WTC11 (cell line): Measurements from ENCODE around the gene ITPK1.

Source experiments
- ATF1 ChIP-seq: sonication (generic); formaldehyde crosslinking; IDR thresholded peaks from 2 replicates; pipeline ENCODE4 v1.8.1; 2023; ENCODE audit warnings: mild to moderate bottlenecking, moderate library complexity, missing genetic modification reagents
- CREB1 ChIP-seq: sonication (generic); formaldehyde crosslinking; IDR thresholded peaks from 2 replicates; pipeline ENCODE4 v1.8.0; 2023; ENCODE audit warnings: mild to moderate bottlenecking, missing genetic modification reagents
- IRF2 ChIP-seq: sonication (generic); formaldehyde crosslinking; IDR thresholded peaks from 2 replicates; pipeline ENCODE4 v1.8.0; 2022; ENCODE audit warnings: low read depth, missing genetic modification reagents, borderline replicate concordance
- PRRX2 ChIP-seq: fragments of 250-450 bp; sonication (Bioruptor Pico); IDR thresholded peaks from 2 replicates; pipeline ENCODE4 v1.8.0; 2021; ENCODE audit warnings: mild to moderate bottlenecking
- SMAD4 ChIP-seq: sonication (generic); formaldehyde crosslinking; IDR thresholded peaks from 2 replicates; pipeline ENCODE4 v1.8.0; 2022; ENCODE audit warnings: mild to moderate bottlenecking, missing genetic modification reagents
- TP53 ChIP-seq: sonication (generic); formaldehyde crosslinking; IDR thresholded peaks from 2 replicates; pipeline ENCODE4 v1.8.1; 2023; ENCODE audit warnings: mild to moderate bottlenecking, missing genetic modification reagents
- ZNF416 ChIP-seq: fragments of 250-450 bp; sonication (Bioruptor Pico); IDR thresholded peaks from 2 replicates; pipeline ENCODE4 v1.9.0; 2021; ENCODE audit warnings: mild to moderate bottlenecking, inconsistent platforms
- TF ChIP-seq, protein P1 (sequence below): fragments of 200-600 bp; IDR thresholded peaks from 2 replicates; pipeline ENCODE4 v1.8.0; 2022; ENCODE audit warnings: antibody characterized with exemption
- TF ChIP-seq, protein P2 (sequence below): sonication (generic); formaldehyde crosslinking; IDR thresholded peaks from 2 replicates; pipeline ENCODE4 v1.8.1; 2023; ENCODE audit warnings: mild to moderate bottlenecking, moderate library complexity, missing genetic modification reagents
- TF ChIP-seq, protein P3 (sequence below): sonication (generic); formaldehyde crosslinking; IDR thresholded peaks from 2 replicates; pipeline ENCODE4 v1.8.1; 2023; ENCODE audit warnings: mild to moderate bottlenecking, missing genetic modification reagents
- TF ChIP-seq, protein P4 (sequence below): sonication (generic); formaldehyde crosslinking; IDR thresholded peaks from 2 replicates; pipeline ENCODE4 v1.8.1; 2022; ENCODE audit warnings: low read depth, missing genetic modification reagents, borderline replicate concordance
- TF ChIP-seq, protein P5 (sequence below): sonication (generic); formaldehyde crosslinking; IDR thresholded peaks from 2 replicates; pipeline ENCODE4 v1.8.1; 2023; ENCODE audit warnings: mild to moderate bottlenecking, missing genetic modification reagents, moderate library complexity

DNA sequence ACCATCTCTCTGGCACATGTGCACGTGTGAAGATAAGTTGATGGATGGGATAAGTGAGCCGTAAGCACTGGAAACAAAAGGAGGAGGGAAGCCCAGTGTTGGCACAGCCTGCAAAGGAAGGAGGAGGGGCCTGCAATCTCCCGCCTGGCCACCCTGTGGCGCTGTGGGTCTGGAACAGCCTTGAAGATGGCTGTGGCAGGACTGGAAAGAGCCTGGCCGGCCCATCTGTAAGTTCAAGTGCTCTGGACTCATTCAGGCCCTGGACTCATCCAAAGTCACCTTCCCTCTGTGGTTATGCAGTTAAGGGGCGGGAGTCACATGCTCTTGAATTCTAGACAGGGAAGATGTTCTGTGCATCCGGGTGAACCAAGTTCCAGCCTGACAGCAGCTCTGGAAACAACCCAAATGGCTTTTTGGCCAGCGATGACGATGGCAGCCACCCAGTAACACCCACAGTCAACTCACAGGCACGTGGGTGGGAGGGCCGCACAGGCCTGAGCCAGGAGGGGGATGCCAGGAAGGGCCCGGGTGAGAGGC is 142.4 kb downstream of the ITPK1 start:
- TF ChIP-seq ATF1 (CRISPR knock-in tag) (no peak), TP53 (CRISPR knock-in tag) (no peak), ZNF416 (no peak), CREB1 (CRISPR knock-in tag) (no peak), IRF2 (no peak), SMAD4 (CRISPR knock-in tag) (no peak), PRRX2 (CRISPR knock-in tag) (no peak)
- TF ChIP-seq, protein P1, sequence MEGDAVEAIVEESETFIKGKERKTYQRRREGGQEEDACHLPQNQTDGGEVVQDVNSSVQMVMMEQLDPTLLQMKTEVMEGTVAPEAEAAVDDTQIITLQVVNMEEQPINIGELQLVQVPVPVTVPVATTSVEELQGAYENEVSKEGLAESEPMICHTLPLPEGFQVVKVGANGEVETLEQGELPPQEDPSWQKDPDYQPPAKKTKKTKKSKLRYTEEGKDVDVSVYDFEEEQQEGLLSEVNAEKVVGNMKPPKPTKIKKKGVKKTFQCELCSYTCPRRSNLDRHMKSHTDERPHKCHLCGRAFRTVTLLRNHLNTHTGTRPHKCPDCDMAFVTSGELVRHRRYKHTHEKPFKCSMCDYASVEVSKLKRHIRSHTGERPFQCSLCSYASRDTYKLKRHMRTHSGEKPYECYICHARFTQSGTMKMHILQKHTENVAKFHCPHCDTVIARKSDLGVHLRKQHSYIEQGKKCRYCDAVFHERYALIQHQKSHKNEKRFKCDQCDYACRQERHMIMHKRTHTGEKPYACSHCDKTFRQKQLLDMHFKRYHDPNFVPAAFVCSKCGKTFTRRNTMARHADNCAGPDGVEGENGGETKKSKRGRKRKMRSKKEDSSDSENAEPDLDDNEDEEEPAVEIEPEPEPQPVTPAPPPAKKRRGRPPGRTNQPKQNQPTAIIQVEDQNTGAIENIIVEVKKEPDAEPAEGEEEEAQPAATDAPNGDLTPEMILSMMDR = peak; percentile 90
- TF ChIP-seq, protein P2, sequence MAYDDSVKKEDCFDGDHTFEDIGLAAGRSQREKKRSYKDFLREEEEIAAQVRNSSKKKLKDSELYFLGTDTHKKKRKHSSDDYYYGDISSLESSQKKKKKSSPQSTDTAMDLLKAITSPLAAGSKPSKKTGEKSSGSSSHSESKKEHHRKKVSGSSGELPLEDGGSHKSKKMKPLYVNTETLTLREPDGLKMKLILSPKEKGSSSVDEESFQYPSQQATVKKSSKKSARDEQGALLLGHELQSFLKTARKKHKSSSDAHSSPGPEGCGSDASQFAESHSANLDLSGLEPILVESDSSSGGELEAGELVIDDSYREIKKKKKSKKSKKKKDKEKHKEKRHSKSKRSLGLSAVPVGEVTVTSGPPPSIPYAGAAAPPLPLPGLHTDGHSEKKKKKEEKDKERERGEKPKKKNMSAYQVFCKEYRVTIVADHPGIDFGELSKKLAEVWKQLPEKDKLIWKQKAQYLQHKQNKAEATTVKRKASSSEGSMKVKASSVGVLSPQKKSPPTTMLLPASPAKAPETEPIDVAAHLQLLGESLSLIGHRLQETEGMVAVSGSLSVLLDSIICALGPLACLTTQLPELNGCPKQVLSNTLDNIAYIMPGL (CRISPR knock-in tag) = no peak
- TF ChIP-seq, protein P3, sequence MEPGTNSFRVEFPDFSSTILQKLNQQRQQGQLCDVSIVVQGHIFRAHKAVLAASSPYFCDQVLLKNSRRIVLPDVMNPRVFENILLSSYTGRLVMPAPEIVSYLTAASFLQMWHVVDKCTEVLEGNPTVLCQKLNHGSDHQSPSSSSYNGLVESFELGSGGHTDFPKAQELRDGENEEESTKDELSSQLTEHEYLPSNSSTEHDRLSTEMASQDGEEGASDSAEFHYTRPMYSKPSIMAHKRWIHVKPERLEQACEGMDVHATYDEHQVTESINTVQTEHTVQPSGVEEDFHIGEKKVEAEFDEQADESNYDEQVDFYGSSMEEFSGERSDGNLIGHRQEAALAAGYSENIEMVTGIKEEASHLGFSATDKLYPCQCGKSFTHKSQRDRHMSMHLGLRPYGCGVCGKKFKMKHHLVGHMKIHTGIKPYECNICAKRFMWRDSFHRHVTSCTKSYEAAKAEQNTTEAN (CRISPR knock-in tag) = no peak
- TF ChIP-seq, protein P4, sequence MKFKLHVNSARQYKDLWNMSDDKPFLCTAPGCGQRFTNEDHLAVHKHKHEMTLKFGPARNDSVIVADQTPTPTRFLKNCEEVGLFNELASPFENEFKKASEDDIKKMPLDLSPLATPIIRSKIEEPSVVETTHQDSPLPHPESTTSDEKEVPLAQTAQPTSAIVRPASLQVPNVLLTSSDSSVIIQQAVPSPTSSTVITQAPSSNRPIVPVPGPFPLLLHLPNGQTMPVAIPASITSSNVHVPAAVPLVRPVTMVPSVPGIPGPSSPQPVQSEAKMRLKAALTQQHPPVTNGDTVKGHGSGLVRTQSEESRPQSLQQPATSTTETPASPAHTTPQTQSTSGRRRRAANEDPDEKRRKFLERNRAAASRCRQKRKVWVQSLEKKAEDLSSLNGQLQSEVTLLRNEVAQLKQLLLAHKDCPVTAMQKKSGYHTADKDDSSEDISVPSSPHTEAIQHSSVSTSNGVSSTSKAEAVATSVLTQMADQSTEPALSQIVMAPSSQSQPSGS (CRISPR knock-in tag) = no peak
- TF ChIP-seq, protein P5, sequence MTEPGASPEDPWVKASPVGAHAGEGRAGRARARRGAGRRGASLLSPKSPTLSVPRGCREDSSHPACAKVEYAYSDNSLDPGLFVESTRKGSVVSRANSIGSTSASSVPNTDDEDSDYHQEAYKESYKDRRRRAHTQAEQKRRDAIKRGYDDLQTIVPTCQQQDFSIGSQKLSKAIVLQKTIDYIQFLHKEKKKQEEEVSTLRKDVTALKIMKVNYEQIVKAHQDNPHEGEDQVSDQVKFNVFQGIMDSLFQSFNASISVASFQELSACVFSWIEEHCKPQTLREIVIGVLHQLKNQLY (CRISPR knock-in tag) = no peak
